ENCODE data around the gene BUB1B. TPM values are rescaled to one million over a fixed set of nuclear protein-coding genes. Genes with fewer than 3 reads are reported as not detected.

BUB1B gene, protein sequence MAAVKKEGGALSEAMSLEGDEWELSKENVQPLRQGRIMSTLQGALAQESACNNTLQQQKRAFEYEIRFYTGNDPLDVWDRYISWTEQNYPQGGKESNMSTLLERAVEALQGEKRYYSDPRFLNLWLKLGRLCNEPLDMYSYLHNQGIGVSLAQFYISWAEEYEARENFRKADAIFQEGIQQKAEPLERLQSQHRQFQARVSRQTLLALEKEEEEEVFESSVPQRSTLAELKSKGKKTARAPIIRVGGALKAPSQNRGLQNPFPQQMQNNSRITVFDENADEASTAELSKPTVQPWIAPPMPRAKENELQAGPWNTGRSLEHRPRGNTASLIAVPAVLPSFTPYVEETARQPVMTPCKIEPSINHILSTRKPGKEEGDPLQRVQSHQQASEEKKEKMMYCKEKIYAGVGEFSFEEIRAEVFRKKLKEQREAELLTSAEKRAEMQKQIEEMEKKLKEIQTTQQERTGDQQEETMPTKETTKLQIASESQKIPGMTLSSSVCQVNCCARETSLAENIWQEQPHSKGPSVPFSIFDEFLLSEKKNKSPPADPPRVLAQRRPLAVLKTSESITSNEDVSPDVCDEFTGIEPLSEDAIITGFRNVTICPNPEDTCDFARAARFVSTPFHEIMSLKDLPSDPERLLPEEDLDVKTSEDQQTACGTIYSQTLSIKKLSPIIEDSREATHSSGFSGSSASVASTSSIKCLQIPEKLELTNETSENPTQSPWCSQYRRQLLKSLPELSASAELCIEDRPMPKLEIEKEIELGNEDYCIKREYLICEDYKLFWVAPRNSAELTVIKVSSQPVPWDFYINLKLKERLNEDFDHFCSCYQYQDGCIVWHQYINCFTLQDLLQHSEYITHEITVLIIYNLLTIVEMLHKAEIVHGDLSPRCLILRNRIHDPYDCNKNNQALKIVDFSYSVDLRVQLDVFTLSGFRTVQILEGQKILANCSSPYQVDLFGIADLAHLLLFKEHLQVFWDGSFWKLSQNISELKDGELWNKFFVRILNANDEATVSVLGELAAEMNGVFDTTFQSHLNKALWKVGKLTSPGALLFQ
- total RNA-seq: 16.2 and 64.9 TPM in 2 replicates

DNA sequence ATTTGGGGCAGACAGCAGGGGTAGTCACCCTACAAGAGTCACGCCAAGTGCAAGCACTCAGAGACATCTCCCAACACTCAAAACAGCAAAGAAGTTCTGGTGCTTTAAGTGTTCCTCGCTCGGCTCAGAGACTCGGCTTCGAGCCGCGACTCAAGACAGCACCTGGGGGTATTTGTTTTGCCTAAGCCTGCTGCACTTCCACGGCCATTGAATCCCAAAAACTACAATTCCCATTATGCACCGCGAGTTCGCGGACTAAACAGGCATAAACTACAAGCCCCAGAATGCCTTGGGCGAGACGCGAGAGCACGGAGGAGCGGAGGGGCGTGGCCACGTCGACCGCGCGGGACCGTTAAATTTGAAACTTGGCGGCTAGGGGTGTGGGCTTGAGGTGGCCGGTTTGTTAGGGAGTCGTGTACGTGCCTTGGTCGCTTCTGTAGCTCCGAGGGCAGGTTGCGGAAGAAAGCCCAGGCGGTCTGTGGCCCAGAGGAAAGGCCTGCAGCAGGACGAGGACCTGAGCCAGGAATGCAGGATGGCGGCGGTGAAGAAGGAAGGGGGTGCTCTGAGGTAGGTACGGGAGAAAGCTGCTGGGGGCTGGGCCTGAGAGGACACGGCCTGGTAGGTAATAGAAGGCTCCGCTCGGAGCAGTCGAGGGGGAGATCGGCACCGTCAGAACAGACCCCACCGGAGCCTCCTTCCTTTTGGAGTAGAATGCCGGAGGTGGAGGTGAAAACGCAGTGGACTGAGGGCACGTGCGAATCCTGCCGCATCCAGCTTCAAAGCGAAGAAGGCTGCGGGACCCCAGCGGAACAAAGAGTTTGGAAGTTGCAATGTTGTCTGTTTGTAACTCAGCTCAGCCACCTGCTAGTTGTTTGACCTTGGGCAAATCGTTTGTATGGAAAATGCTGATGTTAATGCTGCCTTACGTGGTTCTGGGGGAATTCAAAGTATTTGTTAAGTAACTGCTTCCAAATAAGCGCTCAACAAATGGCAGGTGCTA lies at the start of gene BUB1B:
BUB1B (plus strand) TSS at position 381 of the 1,000 bp plus-strand sequence; CDS start at position 533, 152 bp downstream.

DNA sequence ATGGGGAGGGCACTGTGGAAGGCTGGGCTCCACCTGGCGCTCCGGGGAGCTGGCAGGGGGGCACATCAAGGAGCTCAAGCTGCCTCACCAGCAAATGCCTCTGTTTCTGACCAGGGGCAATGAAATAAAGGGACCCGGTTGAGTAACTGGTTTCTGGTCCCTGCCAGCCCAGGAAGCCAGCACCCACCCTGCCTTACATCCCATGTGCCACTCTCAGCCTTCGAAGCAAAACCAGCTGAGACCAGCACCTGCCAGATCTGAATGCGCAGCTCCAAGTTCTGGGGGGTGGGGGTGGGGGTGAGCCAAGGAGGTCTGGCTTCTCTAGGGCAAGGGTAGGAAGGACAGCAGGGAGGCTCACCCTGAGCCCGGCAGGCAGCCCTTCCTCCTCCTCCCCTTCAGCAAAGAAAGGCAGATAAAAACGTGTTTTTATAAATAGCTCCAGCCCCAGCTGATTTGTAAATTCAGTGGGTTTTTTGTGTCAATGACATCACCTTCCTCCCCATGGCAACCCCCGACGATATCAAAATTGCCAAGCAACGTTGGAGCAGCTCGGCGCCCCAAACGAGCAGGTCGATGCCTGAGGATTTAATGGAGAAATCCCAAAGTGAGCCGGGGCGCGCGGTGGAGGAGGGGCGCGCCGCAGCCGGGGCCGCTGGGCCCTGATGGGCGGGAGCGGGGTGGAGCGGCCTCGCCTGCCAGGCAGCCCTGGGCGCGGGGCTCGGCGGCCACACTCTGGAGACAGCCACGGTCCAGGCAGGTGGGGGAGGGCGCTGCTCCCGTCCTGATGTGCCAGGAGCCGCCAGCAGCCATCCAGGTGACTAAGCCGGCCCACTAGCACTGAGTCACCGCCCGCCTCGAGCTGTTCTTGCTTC lies 77.9 kb downstream of the BUB1B start, which contains the start of gene PAK6:
PAK6 (plus strand) TSS at position 532 of the 872 bp plus-strand sequence. CDS start 25,723 bp downstream, outside the sequence.

Other genes starting within 250 kb of the BUB1B start
- gene GPR176, start 240.8 kb upstream of the BUB1B start, total RNA-seq: 135 and 142 TPM in 2 replicates
- gene EIF2AK4, start 227.0 kb upstream of the BUB1B start, total RNA-seq: 82.7 and 96.3 TPM in 2 replicates
- 164 and 184 TPM in 2 replicates for gene SRP14, start 121.9 kb upstream of the BUB1B start, total RNA-seq
- gene BMF, start 52.2 kb upstream of the BUB1B start, total RNA-seq: 2.4 and 3.1 TPM in 2 replicates
- under 0.01 TPM in 2 replicates for gene PAK6, start 78.0 kb downstream of the BUB1B start, total RNA-seq
- gene ANKRD63, start 122.0 kb downstream of the BUB1B start, total RNA-seq: not detected in 2 replicates
- 0.12 and 0.66 TPM in 2 replicates for gene PLCB2, start 146.9 kb downstream of the BUB1B start, total RNA-seq
- gene INAFM2, start 162.6 kb downstream of the BUB1B start, total RNA-seq: 8.7 and 10.1 TPM in 2 replicates
- gene CCDC9B, start 179.9 kb downstream of the BUB1B start, total RNA-seq: 32.9 and 46.2 TPM in 2 replicates
- gene PHGR1, start 190.0 kb downstream of the BUB1B start, total RNA-seq: not detected in 2 replicates
- gene DISP2, start 197.2 kb downstream of the BUB1B start, total RNA-seq: under 0.01 and 0.12 TPM in 2 replicates
- gene KNSTRN, start 221.7 kb downstream of the BUB1B start, total RNA-seq: 45.1 and 118 TPM in 2 replicates
- gene IVD, start 244.7 kb downstream of the BUB1B start, total RNA-seq: 46.3 and 60.2 TPM in 2 replicates

Measured in uterine smooth muscle cell (primary cell).